ENCODE data around the gene DDX25.

DNA sequence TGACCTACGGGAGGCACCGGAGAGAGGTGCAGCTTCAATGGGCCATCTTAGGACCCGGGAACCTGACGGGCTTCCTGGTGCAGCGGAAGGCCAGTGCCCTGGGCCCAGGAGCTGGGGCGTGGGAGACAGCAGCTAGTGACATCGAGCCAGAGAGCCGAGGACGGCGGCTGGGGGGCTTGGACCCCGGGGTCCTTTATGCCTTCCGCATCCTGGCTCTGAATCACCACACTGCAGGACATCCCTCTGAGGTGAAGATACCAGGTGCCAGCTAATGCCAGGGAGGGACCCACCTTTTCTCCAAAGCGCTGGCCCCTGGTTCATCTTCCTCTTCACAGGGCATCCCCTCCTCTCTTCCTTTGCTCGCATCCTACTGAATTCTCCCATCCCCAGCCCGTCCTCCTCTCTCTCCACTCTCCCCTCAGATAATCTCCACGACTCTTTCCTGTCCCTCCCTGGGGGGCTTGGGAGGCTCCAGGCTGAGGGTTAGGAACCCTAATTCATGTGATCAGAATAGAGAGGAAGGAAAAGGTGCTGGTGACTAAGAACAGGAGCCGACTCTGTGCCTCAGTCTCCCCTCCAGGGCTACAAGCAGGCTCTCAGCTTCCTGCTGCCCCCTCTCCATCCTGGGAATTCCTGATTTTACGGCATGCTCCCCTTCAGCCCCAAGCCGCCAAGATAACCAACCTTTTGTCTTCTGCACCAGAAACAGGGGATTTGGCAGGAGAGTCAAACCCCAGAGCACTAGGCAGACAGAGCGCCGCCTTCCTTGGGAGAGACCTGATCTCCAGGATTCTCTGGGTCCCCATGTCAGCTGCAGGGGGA, 50.0 kb downstream of the DDX25 start:
- TF ChIP-seq, protein P1, sequence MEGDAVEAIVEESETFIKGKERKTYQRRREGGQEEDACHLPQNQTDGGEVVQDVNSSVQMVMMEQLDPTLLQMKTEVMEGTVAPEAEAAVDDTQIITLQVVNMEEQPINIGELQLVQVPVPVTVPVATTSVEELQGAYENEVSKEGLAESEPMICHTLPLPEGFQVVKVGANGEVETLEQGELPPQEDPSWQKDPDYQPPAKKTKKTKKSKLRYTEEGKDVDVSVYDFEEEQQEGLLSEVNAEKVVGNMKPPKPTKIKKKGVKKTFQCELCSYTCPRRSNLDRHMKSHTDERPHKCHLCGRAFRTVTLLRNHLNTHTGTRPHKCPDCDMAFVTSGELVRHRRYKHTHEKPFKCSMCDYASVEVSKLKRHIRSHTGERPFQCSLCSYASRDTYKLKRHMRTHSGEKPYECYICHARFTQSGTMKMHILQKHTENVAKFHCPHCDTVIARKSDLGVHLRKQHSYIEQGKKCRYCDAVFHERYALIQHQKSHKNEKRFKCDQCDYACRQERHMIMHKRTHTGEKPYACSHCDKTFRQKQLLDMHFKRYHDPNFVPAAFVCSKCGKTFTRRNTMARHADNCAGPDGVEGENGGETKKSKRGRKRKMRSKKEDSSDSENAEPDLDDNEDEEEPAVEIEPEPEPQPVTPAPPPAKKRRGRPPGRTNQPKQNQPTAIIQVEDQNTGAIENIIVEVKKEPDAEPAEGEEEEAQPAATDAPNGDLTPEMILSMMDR (IDR thresholded peaks at IDR 0.05; ENCODE audit: low read length), result no peak
- no peak for TF ChIP-seq EZH2 (IDR thresholded peaks at IDR 0.05; ENCODE audit: borderline replicate concordance, low read length)
